Activated naive CD8-positive, alpha-beta T cell (primary cell): ENCODE measurements around the gene ADGRD2.
A peak's percentile ranks its signal among the peaks of the same experiment; 100 is the strongest.

Experiments
- H3K27ac Mint-ChIP-seq: one replicate; pipeline ENCODE4 v1.8.0; 2021; ENCODE audit warnings: mixed read lengths
- H3K27me3 Mint-ChIP-seq: one replicate; pipeline ENCODE4 v1.8.0; 2021; ENCODE audit warnings: mixed read lengths
- H3K36me3 Mint-ChIP-seq: one replicate; pipeline ENCODE4 v1.8.0; 2021; ENCODE audit warnings: mixed read lengths
- H3K4me1 Mint-ChIP-seq: one replicate; pipeline ENCODE4 v1.8.0; 2021; ENCODE audit warnings: low read depth, mixed read lengths
- H3K4me3 Mint-ChIP-seq: one replicate; pipeline ENCODE4 v1.8.0; 2021; ENCODE audit warnings: mild to moderate bottlenecking, mixed read lengths
- H3K9me3 Mint-ChIP-seq: one replicate; pipeline ENCODE4 v1.8.0; 2021; ENCODE audit warnings: low read depth, mixed read lengths

ADGRD2 gene

GRCh38 chr9:124444166-124444565, 6.1 kb upstream of the ADGRD2 start:
- peaks cover 16% of the 10 kb centered on the region for H3K27me3 Mint-ChIP-seq
- no peak overlapping the region for H3K27ac Mint-ChIP-seq
- no peaks in the 10 kb centered on the region for H3K4me1 Mint-ChIP-seq
- no peaks in the 10 kb centered on the region for H3K9me3 Mint-ChIP-seq
- H3K4me3 Mint-ChIP-seq: no peak overlapping the region
- H3K36me3 Mint-ChIP-seq: no peaks in the 10 kb centered on the region

DNA sequence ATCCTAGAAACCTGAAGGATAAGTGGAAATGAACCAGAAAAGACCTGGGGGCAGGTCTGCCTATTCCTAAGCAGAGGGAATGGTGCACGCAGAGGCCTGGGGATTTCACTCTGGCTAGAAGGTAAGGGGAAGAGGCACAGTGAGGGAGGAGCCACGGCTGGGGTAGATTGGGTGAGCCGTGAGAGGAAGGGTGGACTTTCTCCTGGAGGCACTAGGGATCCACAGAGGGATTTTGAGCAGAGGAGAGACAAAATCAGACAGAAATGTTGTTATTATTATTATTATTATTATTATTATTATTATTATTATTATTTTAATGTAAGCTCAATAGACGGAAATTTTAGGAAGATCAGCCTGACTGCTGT, 3.0 kb upstream of the ADGRD2 start:
- H3K4me1 Mint-ChIP-seq: no peaks in the 10 kb centered on the region
- no peaks in the 10 kb centered on the region for H3K36me3 Mint-ChIP-seq
- peaks cover 20% of the 10 kb centered on the region for H3K27me3 Mint-ChIP-seq
- H3K9me3 Mint-ChIP-seq: no peaks in the 10 kb centered on the region
- H3K27ac Mint-ChIP-seq: no peak overlapping the region
- no peak overlapping the region for H3K4me3 Mint-ChIP-seq

- Mint-ChIP-seq H3K27me3 (peaks cover 19% of the 10 kb centered on the region), H3K27ac (no peak overlapping the region), H3K4me1 (no peaks in the 10 kb centered on the region), H3K9me3 (no peaks in the 10 kb centered on the region), H3K4me3 (no peak overlapping the region), H3K36me3 (no peaks in the 10 kb centered on the region)
Measured at GRCh38 chr9:124448019-124448418, 2.2 kb upstream of the ADGRD2 start.

DNA sequence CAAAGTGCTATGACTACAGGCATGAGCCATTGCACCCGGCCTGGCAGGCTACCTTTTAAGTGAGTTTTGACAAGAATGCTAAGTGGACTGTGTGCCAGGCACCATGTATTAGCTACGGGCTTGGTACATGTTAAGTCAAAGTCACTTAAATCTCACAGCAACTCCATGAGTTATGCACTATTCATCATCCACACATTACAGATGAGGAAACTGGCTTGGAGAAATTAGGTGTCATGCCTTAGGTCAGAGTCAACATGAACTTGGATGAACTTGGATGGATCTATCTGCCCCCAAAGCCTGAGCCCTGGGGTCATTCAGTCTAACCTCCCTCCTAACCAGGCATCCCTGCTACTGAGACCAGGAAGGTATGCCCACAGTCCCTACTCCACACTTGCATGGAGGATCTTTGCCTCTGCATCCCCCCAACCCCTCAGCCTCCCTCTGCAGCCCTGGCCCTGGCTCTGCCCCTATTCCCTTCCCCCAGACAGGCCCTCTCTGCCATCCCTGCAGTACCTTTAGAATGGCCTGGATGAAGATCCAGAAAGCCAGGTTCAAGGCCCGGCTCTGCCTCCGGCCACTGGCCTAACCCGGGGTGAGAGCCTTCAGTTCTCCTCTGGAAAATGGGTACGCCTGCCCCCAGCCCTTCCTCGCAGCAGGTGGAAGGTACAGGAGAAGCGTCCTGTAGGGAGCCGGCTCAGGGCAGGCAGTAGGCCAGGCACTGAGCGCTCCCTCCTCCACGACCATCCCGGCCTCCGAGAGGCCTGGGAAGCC, 685 bp upstream of the ADGRD2 start:
- H3K27me3 Mint-ChIP-seq: peaks cover 14% of the 10 kb centered on the region
- H3K4me1 Mint-ChIP-seq: peaks cover 1% of the 10 kb centered on the region
- H3K27ac Mint-ChIP-seq: no peak overlapping the region
- H3K36me3 Mint-ChIP-seq: no peaks in the 10 kb centered on the region
- H3K4me3 Mint-ChIP-seq: no peak overlapping the region
- H3K9me3 Mint-ChIP-seq: no peaks in the 10 kb centered on the region

GRCh38 chr9:124450931-124451661, 845 bp downstream of the ADGRD2 start:
- no peaks in the 10 kb centered on the region for H3K9me3 Mint-ChIP-seq
- H3K27ac Mint-ChIP-seq: no peak overlapping the region
- peak overlapping the region; percentile 30 for H3K4me3 Mint-ChIP-seq
- no peaks in the 10 kb centered on the region for H3K36me3 Mint-ChIP-seq
- H3K4me1 Mint-ChIP-seq: peaks cover 1% of the 10 kb centered on the region
- peaks cover 12% of the 10 kb centered on the region for H3K27me3 Mint-ChIP-seq

GRCh38 chr9:124452326-124452725, 2.1 kb downstream of the ADGRD2 start:
- Mint-ChIP-seq H3K27me3 (peaks cover 12% of the 10 kb centered on the region), H3K9me3 (no peaks in the 10 kb centered on the region), H3K4me3 (no peak overlapping the region), H3K4me1 (peaks cover 1% of the 10 kb centered on the region), H3K27ac (no peak overlapping the region), H3K36me3 (no peaks in the 10 kb centered on the region)

DNA sequence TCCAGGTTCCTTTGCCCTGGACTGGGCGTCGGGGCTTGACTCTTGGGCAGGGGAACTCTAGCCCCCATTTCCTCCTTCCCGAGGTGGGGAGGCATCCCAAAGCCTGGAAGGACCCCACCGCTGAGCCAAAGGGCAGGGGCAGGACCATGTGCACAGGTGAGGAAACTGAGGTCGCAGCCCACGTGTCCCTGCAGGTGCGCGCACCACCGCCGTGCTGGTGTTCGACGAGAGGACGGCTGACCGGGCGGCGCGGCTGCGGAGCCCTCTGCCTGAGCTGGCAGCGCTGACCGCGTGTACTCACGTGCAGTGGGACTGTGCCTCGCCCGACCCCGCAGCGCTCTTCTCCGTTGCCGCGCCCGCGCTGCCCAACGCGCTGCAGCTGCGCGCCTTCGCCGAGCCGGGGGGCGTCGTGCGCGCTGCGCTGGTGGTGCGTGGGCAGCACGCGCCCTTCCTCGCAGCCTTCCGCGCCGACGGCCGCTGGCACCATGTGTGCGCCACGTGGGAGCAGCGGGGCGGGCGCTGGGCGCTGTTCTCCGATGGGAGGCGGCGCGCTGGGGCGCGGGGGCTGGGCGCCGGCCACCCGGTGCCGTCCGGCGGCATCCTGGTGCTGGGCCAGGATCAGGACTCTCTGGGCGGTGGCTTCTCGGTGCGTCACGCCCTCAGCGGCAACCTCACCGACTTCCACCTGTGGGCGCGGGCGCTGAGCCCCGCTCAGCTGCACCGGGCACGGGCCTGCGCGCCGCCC, 2.8 kb downstream of the ADGRD2 start:
- Mint-ChIP-seq H3K27ac (no peak overlapping the region), H3K9me3 (no peaks in the 10 kb centered on the region), H3K27me3 (peaks cover 12% of the 10 kb centered on the region), H3K4me3 (no peak overlapping the region), H3K4me1 (peaks cover 1% of the 10 kb centered on the region), H3K36me3 (no peaks in the 10 kb centered on the region)

GRCh38 chr9:124453586-124454191, 3.4 kb downstream of the ADGRD2 start:
- no peaks in the 10 kb centered on the region for H3K36me3 Mint-ChIP-seq
- no peak overlapping the region for H3K4me3 Mint-ChIP-seq
- H3K27me3 Mint-ChIP-seq: peaks cover 12% of the 10 kb centered on the region
- no peak overlapping the region for H3K27ac Mint-ChIP-seq
- H3K9me3 Mint-ChIP-seq: no peaks in the 10 kb centered on the region
- peaks cover 1% of the 10 kb centered on the region for H3K4me1 Mint-ChIP-seq

DNA sequence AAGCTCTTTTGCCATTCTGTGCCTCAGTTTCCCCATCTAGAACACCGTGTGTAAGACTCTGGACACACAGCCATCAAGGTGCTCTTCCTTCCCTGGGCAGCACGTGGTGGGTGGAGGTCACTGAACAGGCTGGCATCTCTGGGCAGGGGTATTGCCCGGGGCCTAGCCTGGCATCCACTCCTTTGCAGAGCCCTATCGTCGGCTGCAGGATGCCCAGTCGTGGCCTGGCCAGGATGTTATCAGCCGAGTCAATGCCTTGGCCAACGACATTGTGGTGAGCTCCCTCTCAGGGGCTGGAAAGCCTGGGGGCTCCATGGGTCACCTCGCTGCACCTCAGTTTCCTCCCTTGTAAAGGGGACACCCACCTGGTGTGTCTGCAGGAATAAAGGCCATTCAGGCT, 4.0 kb downstream of the ADGRD2 start:
- Mint-ChIP-seq H3K27ac (no peak overlapping the region), H3K4me3 (no peak overlapping the region), H3K4me1 (peaks cover 1% of the 10 kb centered on the region), H3K27me3 (peaks cover 12% of the 10 kb centered on the region), H3K9me3 (no peaks in the 10 kb centered on the region), H3K36me3 (no peaks in the 10 kb centered on the region)

GRCh38 chr9:124454791-124455443, 4.7 kb downstream of the ADGRD2 start:
- Mint-ChIP-seq H3K9me3 (no peaks in the 10 kb centered on the region), H3K4me3 (no peak overlapping the region), H3K4me1 (peaks cover 1% of the 10 kb centered on the region), H3K27ac (no peak overlapping the region), H3K27me3 (peaks cover 10% of the 10 kb centered on the region), H3K36me3 (no peaks in the 10 kb centered on the region)

GRCh38 chr9:124455820-124456219, 5.6 kb downstream of the ADGRD2 start:
- no peak overlapping the region for H3K4me3 Mint-ChIP-seq
- H3K27me3 Mint-ChIP-seq: peaks cover 7% of the 10 kb centered on the region
- H3K4me1 Mint-ChIP-seq: peaks cover 1% of the 10 kb centered on the region
- no peaks in the 10 kb centered on the region for H3K36me3 Mint-ChIP-seq
- H3K9me3 Mint-ChIP-seq: no peaks in the 10 kb centered on the region
- H3K27ac Mint-ChIP-seq: no peak overlapping the region

DNA sequence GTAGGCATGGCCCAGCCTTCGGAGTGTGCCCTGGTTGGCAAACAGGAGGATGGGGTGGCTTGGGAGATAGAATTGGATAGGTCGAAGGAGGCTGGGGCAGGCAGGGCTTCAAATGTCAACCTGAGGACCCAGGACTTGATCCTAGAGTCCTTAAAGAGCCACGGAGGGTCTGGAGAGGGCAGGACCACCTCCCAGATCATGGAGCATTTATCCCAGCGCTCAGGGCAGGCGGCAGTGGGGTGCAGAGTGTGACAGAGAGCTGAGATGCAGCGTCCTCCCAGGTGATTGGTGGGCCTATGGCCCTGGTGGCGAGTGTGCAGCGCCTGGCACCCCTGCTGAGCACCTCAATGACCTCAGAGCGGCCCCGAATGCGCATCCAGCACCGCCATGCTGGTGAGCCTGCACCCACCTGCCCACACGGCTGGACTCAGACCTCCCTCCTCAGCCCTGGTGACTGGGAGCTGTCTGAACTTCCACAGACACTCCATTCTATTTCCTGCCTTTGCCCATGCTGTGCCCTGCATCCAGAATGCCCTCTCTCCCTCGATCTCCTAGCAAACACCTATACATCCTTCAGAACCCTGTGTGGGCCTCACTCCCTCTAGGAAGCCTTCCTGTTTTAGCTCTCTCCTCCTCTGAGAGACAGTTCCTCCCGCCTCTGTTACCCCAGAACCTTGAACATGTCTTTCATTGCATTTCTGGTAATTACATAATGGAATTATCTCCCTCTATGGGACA, 6.3 kb downstream of the ADGRD2 start:
- Mint-ChIP-seq H3K9me3 (no peaks in the 10 kb centered on the region), H3K27ac (no peak overlapping the region), H3K36me3 (no peaks in the 10 kb centered on the region), H3K27me3 (peaks cover 5% of the 10 kb centered on the region), H3K4me3 (no peak overlapping the region), H3K4me1 (peaks cover 1% of the 10 kb centered on the region)

DNA sequence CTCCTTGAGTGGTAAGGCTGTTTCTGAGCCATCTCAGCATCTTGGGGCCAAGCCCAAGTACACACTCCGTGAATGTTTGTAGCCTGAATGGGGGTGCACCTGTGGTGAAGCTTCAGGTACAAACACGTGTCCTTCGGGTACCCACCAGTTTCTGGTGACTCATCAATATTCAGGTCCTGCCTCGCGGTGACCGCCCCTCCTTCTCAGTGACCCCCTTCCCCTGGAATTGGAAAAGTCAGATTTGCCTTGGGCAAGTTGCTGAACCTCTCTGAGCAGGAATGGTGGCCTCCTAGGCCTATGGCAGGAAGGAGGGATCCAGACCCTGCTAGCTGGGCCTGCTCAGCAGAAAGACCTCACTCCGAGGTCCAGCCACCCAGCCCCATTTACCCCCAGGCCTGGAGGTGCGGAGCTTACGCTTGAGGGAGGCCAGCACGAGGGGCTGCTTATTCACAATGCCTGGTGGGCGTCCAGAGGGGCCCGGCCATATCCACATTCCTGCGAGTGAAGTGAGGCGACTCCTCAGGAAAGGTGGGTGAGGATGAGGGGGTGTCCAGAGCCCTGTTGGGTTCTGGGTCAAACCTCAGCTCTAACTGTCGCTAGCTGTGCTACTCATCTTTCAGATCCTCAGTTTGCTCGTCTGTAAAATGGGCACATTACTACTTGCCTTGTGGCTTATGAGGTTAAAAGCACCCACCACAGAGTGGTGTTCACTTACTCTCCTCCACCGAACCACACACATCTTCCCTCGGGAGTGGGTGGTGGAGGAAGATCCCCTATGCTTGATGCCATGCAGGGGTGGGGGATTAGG, 7.0 kb downstream of the ADGRD2 start:
- H3K9me3 Mint-ChIP-seq: no peaks in the 10 kb centered on the region
- no peak overlapping the region for H3K4me3 Mint-ChIP-seq
- H3K4me1 Mint-ChIP-seq: peaks cover 1% of the 10 kb centered on the region
- no peak overlapping the region for H3K27ac Mint-ChIP-seq
- H3K36me3 Mint-ChIP-seq: no peaks in the 10 kb centered on the region
- H3K27me3 Mint-ChIP-seq: peaks cover under 1% of the 10 kb centered on the region
